ELR (cell line): Measurements from ENCODE around the gene VPS13D.

Experiments used
- DNase-seq: peaks from one replicate; pipeline ENCODE4 v3.0.0-alpha.2; 2015; ENCODE audit warnings: low read depth

The VPS13D gene

DNA sequence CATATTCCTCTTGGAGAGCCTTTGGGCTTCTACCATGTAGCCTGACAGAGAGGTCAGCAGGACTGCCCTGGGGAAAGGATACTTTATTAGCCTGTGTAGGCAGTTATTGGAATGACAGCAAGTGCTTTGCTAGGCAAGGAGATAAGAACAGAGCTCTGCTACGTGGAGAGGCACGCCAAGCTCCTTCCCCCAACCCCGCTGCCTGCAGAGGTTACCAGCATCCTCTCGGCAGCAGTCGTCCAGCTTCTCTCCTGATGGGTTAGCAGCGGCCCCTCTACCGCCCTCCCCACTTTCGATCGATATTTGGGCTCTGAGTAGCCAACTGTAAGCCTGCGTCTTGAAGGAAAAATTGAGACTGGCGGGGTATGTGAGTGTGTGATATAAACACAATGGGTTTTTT lies 265.9 kb downstream of the VPS13D start:
- no peak for DNase-seq

DNA sequence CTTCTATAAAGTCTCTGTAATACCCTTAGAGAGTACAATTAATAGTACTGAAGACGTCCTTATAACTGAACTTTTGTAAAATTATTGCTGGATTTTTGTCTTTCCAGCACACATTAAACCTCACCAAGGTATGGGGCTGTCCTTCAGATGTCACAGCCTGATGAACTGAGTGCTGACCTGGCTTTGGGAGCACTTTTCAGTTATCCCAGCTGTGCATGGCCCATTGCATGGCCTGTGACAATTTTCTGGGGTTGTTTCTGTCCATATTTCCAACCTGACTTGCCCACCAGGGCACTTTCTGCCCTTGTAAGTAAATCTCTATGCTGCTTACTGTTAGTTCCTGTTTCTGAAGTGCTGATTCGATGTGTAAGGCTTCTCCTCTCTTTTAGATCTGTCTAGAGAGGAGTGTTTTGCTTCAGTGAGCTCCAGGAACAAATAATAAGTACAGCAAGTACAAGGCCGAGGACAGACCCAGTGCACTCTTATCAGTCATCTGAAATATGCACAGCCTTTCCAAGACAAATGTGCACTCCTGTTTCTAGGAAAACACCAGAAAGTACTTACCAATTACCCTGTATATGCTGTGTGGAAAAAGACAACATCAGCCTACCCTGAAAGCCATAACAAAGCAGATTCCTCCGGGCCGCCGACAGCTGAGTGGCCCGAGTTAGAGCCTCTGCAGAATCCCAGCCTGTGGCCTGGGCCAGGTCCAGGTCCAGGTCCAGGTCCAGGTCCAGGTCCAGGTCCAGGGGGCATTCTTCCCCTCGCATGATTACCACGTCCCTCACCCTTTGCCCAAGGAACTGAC lies 266.5 kb downstream of the VPS13D start:
- DNase-seq, result no peak

DNA sequence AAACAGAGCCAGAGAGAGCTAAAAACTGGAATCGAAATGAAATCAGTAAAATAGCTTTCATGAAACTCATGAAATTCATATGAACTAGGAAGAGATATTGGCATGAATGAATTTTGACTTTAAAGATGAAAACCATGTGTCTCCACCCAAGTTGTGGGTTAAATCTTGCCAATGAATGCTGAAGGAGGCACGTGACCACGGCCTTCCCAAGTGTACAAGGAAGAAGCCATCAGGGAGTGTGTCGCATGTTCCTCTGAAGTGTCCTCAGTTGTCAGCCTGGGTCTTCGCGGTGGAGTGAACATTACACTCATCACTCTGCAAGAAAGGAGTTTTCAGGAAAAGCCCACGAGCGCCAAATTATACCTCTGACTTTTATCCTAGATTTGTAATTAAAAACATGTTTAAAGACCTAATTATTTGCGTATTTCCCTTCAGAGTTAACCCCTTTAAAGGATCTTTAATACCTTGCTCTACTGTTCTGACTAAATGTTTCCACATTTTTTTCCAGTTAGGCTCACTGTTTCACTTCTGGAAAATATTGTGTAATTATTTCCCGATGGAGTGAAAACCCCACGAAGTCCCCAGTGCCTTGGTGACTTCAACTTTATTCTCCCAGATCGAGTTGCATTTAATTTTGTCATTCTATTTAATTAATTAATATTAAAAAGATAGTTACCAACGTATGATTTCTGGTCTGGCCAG lies 269.9 kb downstream of the VPS13D start:
- DNase-seq, result no peak

DNA sequence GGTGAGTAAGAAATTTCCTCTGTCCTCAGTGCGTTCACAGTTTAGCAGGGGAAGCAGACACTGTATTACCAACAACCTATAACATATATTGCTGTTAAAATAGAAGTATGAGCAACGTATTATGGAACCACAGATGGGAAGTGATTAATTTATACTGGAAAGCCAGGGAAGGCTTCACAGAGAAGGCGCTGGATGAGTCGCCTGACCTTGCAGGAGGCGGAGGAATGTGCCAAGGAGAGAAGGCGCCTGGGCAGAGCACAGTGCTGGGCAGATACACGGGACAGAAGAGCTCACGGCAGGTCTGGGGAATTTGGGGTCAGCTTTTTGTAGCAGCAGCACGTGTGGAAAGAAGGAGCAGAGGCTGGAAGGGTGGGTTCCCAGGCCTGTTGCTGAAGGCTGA lies 271.8 kb downstream of the VPS13D start:
- peak; percentile 83 for DNase-seq

DNA sequence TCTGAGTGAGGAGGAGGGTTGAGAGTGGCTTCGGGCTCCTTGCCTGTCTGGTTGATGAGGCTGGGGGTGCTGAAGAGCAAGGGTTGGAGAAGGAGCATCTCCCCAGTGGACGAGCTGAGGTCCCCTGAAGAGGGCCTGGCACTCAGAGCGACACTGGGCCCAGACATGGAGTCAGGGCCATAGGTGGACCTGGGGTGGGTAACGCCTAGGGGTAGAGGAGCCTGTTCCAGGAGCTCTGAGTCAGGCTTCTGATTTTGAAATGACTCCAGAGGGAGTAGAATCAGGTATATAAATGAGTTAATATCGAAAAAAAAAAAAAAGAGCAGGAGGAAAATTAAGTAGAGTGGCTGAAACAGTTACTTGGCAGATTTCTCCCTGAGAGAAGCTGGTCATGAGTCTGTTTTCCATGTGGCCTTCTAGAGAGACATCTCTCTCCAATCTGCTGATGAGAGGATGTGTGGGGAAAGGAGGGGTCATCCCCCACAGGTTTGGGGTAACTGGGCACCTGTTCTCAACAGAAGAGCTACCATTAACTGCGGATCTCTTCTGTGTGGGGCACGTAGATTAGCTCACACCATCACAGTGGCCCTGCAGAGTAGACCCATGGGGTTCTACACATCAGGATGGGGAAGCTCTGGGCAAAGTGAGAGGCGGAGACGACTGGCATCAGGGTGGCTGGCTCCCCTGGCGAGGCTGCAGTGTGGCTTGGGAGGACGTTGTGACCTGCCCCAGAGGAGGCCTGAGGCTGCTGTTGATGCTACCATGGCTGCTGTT lies 272.7 kb downstream of the VPS13D start:
- no peak for DNase-seq

DNA sequence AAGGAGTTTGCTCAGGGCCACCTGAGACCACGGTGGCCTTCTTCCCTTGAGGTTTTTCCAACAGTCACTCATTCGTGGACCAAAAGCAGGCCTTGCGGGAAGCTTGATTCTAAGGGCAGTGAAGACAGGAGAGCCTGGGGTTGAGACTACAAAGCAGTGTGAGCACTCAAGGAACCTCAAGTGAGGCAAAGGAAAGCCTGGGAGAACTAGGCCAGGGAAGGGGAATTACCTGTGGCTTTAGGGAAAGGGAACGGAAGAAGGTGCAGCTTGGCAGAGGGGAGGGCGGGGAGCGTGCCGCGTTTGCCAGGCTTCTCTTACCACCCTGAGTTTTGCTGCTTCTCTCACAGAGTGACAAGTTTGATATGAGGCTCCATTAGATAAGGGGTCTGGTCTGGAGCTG lies 273.9 kb downstream of the VPS13D start:
- DNase-seq, result no peak

DNA sequence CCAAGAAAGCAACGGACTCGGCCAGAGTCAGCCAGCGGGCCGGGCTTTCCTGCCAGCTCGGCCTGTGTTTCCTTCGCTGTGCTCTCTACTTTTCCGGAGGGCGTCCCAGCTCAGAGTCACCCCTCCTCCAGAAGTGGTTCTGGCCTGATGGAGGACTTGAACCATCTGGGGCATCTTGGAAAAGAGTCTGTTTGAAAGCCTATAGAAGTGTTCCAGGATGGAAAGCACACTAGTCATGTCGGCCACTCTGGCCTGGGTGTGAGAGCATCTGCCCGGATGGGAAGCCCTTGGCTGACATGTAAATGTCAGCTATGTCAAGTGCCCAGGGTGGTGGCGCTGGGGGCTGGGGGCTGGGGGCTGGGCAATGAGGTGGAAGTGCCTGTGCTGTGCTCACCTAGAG lies 274.8 kb downstream of the VPS13D start:
- DNase-seq, result no peak

DNA sequence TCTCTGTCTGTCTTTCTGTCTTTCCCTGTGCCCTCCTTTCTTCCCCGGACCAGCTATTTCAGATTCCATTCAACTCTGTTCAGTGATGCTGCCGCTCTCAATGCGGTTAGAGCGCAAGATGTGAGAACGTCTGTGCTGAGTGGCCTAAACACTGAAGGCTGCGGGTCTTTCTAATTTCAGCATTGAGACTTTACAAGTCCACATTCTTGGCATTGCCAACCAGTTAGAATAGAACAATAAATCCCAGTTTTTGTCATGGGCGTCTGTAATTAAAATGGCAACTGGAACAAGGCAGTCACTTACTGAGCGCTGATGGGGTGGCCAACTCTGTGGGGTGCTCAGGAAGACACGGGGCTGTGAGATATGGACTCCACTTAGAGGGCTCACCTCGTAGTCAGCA lies 275.4 kb downstream of the VPS13D start:
- no peak for DNase-seq

DNA sequence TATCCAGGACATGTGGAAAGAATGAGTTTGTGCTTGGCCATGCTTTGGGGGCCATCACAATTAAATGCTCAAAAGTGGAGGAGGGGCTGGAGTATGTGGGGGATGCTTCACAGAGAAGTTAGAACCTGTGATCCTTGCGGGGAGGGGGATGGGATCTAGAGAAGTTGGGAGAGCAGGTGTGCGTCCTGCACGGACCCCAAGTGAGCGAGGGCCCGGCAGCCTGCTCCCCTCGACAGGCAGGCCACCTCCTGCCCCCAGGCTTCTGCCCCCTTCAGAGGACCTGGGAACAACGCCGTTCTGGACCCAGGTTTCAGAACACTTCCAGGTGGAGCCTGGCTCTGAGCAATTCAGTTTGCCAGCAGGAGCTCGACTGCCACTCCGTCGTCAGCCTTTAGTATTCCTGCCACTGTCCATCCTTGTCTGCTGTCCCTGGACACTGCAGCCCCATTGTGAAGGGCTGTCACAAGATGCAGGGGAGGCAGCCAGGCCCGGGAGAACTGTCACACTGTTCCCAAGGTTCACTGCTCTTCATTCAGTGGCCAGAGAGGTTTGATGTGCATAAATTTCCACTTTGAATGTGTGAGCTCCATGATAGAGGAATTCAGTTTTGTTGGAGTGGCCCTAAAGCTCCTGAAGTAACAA lies 275.9 kb downstream of the VPS13D start:
- DNase-seq, result no peak

DNA sequence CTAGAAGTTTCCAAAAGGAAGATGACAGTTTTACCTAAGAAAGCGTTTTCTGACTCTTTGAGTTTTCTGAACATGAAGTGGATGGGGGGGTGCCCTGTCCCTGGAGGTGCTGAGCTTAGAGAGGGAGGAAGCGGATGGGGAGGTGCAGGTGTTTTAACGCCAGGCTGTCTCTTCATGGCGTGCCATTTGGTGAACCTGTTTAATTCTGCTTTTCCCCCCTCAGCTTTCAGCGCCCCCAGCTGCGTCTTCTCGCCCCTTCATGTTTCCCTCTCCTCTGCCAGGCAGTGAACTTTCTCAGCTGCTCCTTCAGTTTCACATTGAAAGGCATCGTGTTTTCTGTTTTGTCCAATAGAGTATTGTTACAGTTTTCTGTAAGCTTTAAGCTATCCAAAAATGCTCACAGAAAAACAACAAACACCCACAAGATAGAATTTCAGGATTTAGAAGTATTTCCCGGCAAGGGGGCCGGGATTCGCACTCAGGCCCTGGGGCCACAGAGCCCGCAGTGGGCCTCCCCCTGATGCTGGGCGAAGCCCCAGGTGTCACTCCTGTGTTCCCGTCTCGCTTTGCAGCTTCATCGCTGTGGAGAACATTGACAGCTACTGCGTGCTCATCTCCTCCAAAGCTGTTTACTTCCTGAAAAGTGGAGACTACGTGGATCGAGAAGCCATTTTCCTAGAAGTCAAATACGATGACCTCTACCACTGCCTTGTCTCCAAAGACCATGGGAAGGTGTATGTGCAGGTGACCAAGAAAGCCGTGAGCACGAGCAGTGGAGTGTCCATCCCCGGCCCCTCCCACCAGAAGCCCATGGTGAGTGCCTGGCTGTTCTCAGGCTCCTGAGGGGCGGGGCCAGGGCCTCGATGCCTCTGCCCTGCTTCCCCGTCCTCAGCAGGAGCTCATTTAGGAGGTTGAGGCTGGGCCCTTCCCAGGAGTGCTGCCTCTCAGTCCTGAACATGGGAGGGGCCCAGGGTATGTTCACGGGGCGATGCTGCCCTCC lies 276.8 kb downstream of the VPS13D start:
- DNase-seq, result no peak

DNA sequence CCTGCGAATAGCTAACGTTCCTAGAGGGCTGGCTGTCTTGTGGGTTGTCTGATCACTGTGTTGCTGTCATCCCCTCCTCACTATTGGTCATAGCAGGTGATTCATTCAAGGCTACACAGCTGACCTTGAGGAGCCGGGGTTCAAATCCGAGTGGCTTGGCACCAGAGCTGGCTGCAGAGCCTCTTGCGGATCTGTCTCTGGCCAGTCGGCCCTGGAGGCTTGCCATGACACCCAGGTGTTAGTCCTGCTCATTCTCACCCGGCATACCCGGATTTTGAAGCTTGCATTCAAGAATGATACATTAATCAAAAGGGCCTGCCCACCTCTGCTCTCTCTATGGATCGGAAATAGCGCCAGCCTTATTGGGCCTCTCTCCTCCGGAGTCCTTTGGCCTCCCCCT lies 277.8 kb downstream of the VPS13D start:
- no peak for DNase-seq

DNA sequence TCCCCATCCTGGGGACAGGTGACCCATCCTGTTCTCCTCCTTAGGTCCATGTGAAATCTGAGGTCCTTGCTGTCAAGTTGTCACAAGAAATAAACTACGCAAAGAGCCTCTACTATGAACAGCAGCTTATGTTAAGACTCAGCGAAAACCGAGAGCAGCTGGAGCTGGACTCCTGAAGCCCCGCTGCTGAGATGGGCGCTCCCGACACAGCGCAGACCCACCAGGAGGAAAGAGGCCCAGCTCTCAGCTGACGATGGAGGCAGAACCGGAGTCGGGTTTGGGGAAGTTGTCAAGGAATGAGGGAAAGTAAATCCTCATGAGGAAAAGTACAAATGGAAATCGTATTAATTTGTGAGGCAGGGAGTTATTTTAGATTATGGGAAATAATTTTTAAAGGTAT lies 279.0 kb downstream of the VPS13D start:
- no peak for DNase-seq

DNA sequence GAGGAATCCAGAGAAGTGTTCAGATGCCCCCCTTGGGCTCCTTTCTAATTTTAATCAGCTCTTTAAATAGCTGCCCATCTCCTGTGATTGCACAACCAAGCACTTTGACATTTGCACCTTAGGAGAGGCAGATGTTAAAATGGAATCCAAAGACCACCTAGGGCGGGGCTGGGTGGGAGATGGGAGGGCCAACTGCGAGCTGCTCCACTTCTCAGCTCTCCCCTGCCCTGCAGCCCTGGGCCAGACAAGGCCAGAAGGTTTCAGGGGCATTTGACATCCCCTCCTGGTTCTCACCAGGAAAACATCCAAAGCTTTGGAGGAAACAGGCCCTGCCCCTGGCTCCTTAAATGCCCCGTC lies 281.3 kb downstream of the VPS13D start:
- DNase-seq, result no peak

DNA sequence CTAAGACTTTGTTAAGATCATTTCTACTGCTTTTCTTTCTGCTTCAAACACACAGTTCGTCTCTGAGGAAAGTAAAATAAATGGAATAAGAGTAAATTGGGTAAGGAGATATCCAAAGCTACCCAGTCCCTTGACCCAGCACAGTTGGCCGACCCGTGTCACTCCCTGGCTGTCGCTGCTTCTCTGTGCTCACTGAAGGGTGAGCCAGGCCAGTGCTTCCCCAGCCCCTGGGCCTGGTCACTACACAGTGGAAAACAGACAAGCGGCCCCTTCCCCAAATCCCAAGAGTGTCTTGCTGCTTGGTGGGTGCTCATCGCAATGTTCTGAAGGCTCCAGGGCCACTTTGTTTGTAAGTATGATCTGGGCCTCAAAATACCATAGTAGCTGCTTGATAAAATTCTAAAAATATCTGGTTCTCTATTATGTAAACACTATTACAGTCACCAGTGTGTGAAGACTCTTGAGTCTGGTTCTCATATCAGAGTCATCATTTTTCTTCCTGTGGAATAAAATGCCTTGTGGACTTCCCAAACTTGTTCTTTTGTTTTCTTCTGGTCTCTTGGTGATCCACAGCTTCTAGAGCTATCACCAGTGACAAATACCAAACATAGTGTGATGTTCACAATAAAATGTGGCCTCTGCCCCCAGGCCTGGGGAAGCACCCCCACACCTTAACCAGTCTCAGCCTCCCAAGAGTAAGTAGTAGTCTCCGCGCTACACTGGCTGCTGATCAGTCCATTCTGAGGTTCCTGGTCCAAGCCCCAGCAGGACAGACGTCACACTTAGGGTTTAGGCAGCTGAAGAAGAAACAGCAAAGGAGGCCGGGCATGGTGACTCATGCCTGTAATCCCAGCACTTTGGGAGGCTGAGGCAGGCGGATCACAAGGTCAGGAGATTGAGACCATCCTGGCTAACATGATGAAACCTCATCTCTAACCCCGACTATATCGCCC lies 282.0 kb downstream of the VPS13D start:
- peak; percentile 16 for DNase-seq

DNA sequence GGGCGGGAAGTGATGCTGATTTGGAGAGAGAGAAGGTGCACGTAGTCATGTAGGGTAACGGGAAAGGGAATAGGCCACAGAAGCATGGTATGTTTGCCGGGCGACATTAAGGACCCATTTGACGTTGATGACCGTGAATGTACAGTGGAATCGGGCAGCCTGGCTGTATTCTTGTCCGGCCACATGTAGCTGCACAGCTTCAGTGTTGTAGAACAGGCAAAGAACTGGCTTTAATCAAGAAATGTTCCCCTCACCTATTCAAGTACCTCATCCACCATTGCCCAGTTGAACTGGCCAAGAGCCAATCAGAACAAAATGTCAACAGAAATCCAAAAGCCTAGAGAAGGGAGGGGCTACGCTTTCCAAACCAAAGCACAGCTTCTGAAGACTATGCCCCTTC lies 283.4 kb downstream of the VPS13D start:
- DNase-seq, result no peak

DNA sequence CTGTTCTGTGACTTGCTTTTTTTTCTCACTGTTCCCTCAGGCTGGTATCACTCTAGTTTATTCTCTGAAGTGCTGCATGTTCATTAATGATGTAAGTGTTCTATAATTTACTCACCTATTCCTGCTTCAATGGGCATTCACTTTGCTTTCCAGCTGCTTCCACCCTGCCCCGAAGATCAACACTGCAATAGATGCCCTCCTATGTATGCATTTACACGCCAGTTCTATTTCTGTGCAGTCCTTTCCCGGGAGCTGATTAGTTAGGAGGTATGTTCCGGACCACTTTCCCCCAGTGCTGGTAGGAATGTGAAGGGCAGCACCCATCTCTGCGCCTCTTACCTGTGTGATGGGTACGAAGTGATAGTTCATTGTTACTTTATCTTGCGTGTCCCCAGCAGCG lies 284.8 kb downstream of the VPS13D start:
- DNase-seq, result no peak

DNA sequence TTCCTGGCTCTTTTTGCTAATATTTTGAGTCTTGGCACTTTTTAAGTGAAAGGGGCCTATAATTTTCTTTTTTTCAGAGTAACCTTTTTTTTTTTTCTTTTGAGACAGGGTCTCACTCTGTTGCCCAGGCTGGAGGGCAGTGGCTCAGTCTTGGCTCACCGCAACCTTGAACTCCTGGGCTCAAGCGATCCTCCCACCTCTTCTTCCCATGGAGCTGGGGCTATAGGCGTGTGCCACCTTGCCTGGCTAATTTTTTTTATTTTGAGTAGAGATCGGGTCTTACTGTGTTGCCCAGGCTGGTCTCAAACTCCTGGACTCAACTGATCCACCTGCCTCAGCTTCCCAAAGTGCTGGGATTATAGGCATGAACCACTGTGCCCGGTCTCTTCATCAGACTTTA lies 285.4 kb downstream of the VPS13D start:
- DNase-seq, result no peak

DNA sequence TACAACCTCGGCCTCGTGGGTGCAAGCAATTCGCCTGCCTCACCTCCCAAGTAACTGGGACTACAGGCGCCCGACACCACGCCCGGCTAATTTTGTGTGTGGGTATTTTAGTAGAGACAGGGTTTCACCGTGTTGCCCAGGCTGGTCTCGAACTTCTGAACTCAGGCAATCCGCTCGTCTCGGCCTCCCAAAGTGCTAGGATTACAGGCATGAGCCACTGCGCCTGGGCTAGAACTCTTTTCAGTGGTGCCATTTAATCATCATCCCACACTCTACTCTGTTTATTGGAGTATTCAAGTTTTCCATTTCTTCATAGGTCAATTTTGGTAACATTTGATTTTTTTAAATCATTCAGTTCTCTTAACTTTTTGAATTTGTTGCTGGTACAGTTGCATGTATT lies 286.9 kb downstream of the VPS13D start:
- DNase-seq, result no peak

DNA sequence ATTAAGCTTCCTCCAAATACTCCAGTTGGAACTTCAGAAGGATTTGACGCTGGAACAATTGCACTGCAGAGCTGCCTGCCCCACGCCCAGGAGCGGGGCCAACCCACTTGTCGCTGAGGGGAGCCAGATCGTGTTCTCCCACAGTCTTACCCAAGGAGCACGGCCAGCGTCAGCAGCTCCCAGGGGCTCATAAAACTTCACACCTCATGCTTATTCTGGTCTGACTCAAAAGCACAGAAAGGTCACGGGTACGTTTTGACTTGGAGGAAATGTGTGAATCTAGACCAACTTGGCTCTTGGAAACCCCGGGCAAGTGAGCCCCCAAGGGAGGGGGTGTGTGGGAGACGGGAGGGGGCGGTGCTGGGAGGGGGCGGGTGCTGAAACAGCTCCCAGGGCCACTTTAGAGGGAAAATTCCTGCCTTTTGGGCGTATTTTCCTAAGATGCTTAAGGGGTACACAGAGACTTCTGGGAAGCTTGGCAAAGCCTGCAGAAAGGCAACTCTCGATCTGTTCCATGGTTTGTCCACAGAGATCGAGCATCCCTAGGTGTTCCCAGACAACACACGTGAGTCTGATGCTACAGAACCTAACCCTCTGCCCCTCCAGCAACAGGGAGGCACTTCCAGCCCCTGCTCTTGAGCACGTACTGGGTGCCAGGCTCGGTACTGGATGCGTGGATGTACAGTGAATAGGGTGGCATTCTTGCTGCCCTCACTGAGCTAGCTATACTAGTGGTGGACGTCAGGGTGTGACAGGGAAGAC lies 289.3 kb downstream of the VPS13D start:
- DNase-seq, result peak; percentile 34
